GM12878 (cell line): ENCODE data around the gene WDR91. TPM values are rescaled to one million over a fixed set of nuclear protein-coding genes. Genes with fewer than 3 reads are reported as not detected.

Source experiments
- CBX5 ChIP-seq: sonication (generic); IDR thresholded peaks from 2 replicates; pipeline ENCODE4 v1.6.1; 2016; ENCODE audit warnings: low read depth, moderate library complexity, mild to moderate bottlenecking, inconsistent platforms
- CTCF ChIP-seq, 3 experiments: IDR thresholded peaks in 2 of 3; conservative IDR thresholded peaks in 1 of 3; 2 replicates each; pipeline ENCODE4 v1.5.1; 2011; ENCODE audit warnings: low read depth in 3 of 3, low read length in 3 of 3, mild to moderate bottlenecking in 3 of 3, control low read depth in 2 of 3, moderate library complexity in 2 of 3, inconsistent platforms in 1 of 3, mixed read lengths in 1 of 3; ENCODE audit not compliant: control insufficient read depth in 2 of 3, insufficient read depth in 1 of 3; ENCODE audit errors: extremely low read depth in 1 of 3
- E2F4 ChIP-seq: IDR thresholded peaks from 2 replicates; pipeline ENCODE4 v1.6.1; 2012; ENCODE audit warnings: low read depth, low read length, improper control_type of control experiment
- EED ChIP-seq: sonication (generic); IDR thresholded peaks from 2 replicates; pipeline ENCODE4 v1.6.1; 2016; ENCODE audit warnings: antibody characterized with exemption, low read depth
- FOXM1 ChIP-seq: IDR thresholded peaks from 2 replicates; pipeline ENCODE4 v1.6.1; 2012; ENCODE audit warnings: low read depth, mild to moderate bottlenecking, inconsistent platforms, low read length, moderate library complexity
- HDAC2 ChIP-seq: fragments of 200-600 bp; sonication (generic); IDR thresholded peaks from 2 replicates; pipeline ENCODE4 v1.6.1; 2017
- MYB ChIP-seq: fragments of 150-350 bp; IDR thresholded peaks from 2 replicates; pipeline ENCODE4 v1.6.1; 2014; ENCODE audit warnings: mild to moderate bottlenecking, low read depth, low read length, borderline replicate concordance
- SMARCA5 ChIP-seq: fragments of 450-650 bp; IDR thresholded peaks from 2 replicates; pipeline ENCODE4 v1.6.1; 2017; ENCODE audit warnings: mild to moderate bottlenecking
- ZBTB33 ChIP-seq: fragments of 450-650 bp; IDR thresholded peaks from 2 replicates; pipeline ENCODE4 v1.6.1; 2017; ENCODE audit warnings: mild to moderate bottlenecking
- ZNF622 ChIP-seq: fragments of 450-650 bp; IDR thresholded peaks from 2 replicates; pipeline ENCODE4 v1.6.1; 2017; ENCODE audit warnings: mild to moderate bottlenecking, inconsistent platforms
- ZNF687 ChIP-seq: fragments of 450-650 bp; IDR thresholded peaks from 2 replicates; pipeline ENCODE4 v1.6.1; 2017; ENCODE audit warnings: mild to moderate bottlenecking, moderate library complexity
- polyA plus RNA-seq, 11 experiments: library from polyadenylated mRNA; depleted of rRNA in 4 of 11; unstranded in 6 of 11; stranded (reverse) in 5 of 11; fragments of >200 nt; fragmentation: Nextera tagmentation in 4 of 11; fragmentation: Illumina TruSeq in 1 of 11; extraction: Ambion mirVana in 4 of 11; extraction: Trizol in 1 of 11; gene quantifications; 1 replicate in 1 of 11; 2 replicates in 10 of 11; pipeline versions ENCODE4 v1.2.1 to v1.2.3, GENCODE V29; 2011 to 2016; ENCODE audit warnings: inconsistent platforms in 2 of 11, missing spikeins in 2 of 11, low read depth in 1 of 11
- total RNA-seq, 4 experiments: library from RNA; depleted of rRNA in 3 of 4; stranded (reverse); fragments of >200 nt in 3 of 4; fragmentation: Illumina TruSeq in 1 of 4; extraction: Trizol in 1 of 4; gene quantifications; 2 replicates each; pipeline versions ENCODE4 v1.2.1 to v1.2.3, GENCODE V29; 2013 to 2021

The WDR91 gene
- total and polyA plus RNA-seq, 10 of the 15 experiments (the other 5 are each of a cell fraction or from before 2014, with no cell fraction given), result 7.6 to 83.3 (median 16.5) TPM

GRCh38 chr7:135239263-135239662, 27.9 kb upstream of the WDR91 start (continued):
- TF ChIP-seq ZNF687 (no peak), ZNF622 (no peak), CTCF (IDR thresholded peaks at IDR 0.05 in 2 of 3, conservative IDR thresholded peaks at IDR 0.05 in 1 of 3; ENCODE audit: control insufficient read depth in 2 of 3, extremely low read depth in 1 of 3, insufficient read depth in 1 of 3, low read depth in 3 of 3, low read length in 3 of 3) (no peak), EED (no peak), MYB (no peak), CBX5 (no peak), E2F4 (no peak), HDAC2 (no peak), ZBTB33 (no peak), SMARCA5 (no peak), FOXM1 (no peak)
